BLaER1 treated with 17β-estradiol and CSF1 and Interleukin-3, amounts not matched to agents 10 nM and 100 nM (cell line): ENCODE results near the gene RPS6KC1.
A peak's percentile ranks its signal among the peaks of the same experiment; 100 is the strongest.

Experiments
- H3K27ac ChIP-seq, 11 experiments: shearing (Covaris generic); formaldehyde crosslinking; 2 replicates each; pipeline ENCODE4 v1.8.1; 2022
- H3K27me3 ChIP-seq, 11 experiments: shearing (Covaris generic); formaldehyde crosslinking; 2 replicates each; pipeline ENCODE4 v1.8.1; 2022
- H3K36me3 ChIP-seq, 11 experiments: shearing (Covaris generic); formaldehyde crosslinking; 2 replicates each; pipeline ENCODE4 v1.8.1; 2022
- H3K4me1 ChIP-seq, 10 experiments: shearing (Covaris generic); formaldehyde crosslinking; 2 replicates each; pipeline ENCODE4 v1.8.1; 2022
- H3K4me2 ChIP-seq, 11 experiments: shearing (Covaris generic); formaldehyde crosslinking; 2 replicates each; pipeline ENCODE4 v1.8.1; 2022
- H3K4me3 ChIP-seq, 10 experiments: shearing (Covaris generic); formaldehyde crosslinking; 2 replicates each; pipeline ENCODE4 v1.8.1; 2022
- H3K9ac ChIP-seq, 11 experiments: shearing (Covaris generic); formaldehyde crosslinking; 2 replicates each; pipeline ENCODE4 v1.8.1; 2022
- H3K9me3 ChIP-seq, 11 experiments: shearing (Covaris generic); formaldehyde crosslinking; replicated peaks in 1 of 11; 2 replicates each; pipeline ENCODE4 v1.8.1; 2022
- H4K20me1 ChIP-seq, 11 experiments: shearing (Covaris generic); formaldehyde crosslinking; 2 replicates each; pipeline ENCODE4 v1.8.1; 2022
- Cebpa-rat ChIP-seq, 11 experiments: shearing (Covaris generic); IDR thresholded peaks; 2 replicates each; pipeline ENCODE4 v1.8.1; 2022

Gene RPS6KC1

DNA sequence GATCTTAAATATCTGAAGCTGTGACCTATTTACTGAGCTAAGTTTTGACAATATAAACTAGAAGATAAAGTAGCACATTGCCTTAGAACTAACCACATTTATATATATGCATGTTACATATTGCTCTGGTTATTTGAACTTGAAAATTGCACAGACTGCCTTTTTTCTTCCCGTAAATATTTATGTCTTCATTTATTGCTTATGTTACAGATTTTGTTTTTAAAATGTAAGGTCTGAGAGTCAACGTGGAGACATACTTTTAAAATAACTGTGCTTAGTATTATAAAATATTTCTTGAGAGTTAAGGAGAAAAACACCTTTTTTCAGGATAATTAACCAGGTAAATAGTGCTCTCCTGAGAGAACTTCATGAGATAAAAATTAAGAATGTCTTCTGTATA lies 3.1 kb downstream of the RPS6KC1 start:
- Histone ChIP-seq H3K4me3 (no peak overlapping the region), H3K36me3 (peaks cover 0 to 9% (median 0%) of the 10 kb centered on the region in 11 experiments; a peak in 4 of 22 replicates), H4K20me1 (peaks cover 0 to 69% (median 16%) of the 10 kb centered on the region in 11 experiments; a peak in 8 of 22 replicates), H3K9me3 (peaks cover 6 to 31% (median 23%) of the 10 kb centered on the region in 11 experiments; a peak in 20 of 22 replicates), H3K4me2 (peak overlapping the region in 2 of 11 experiments; percentile 86 to 87; a peak in 3 of 22 replicates), H3K9ac (no peak overlapping the region), H3K27me3 (no peaks in the 10 kb centered on the region), H3K4me1 (peaks cover 6 to 52% (median 17%) of the 10 kb centered on the region in 10 experiments; a peak in 19 of 20 replicates), H3K27ac (no peak overlapping the region)
- no peak for TF ChIP-seq Cebpa-rat (IDR thresholded peaks at IDR 0.05)

DNA sequence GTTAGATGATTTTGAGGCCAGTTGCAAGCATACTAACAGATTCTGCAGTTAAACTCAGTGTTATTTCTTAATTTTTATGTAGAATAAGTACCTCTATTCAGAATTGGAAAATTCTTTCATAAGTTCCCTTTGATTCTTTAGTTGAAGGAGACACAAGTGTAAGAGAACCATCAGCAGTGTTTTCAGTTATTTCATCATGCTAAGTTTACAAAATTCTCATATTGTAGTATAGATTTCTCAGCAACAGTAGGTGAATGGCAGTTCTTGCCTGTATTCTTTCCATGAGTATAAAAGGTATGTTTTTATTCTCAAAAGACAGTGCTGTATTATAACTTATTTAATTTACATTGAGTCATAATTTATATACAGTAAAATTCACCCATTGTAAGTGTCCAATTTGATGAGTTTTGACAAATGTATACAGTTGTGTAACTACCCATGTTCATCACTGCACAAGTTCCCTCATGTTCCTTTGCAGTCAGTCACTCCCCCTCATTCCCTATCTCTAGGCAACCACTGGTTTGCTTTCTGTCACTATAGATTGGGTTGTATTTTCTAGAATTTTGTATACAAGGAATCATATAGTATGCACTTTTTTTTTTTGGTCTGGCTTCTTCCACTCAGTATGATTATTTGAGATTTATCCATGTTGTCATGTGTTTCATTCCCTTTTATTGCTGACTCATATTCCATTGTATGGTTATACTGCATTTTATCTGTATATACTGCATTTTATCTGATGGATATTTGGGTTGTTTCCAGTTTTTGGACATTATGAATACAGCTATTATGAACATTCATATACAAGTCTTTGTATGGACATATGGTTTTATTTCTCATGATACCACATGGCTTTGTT lies 3.9 kb downstream of the RPS6KC1 start:
- Histone ChIP-seq H3K36me3 (peaks cover 0 to 17% (median 0%) of the 10 kb centered on the region in 11 experiments; a peak in 4 of 22 replicates), H3K9ac (no peak overlapping the region), H4K20me1 (peaks cover 0 to 69% (median 16%) of the 10 kb centered on the region in 11 experiments; a peak in 8 of 22 replicates), H3K27me3 (no peaks in the 10 kb centered on the region), H3K4me3 (no peak overlapping the region), H3K4me1 (peaks cover 6 to 44% (median 17%) of the 10 kb centered on the region in 10 experiments; a peak in 19 of 20 replicates), H3K27ac (no peak overlapping the region), H3K9me3 (peaks cover 13 to 31% (median 24%) of the 10 kb centered on the region in 11 experiments; a peak in 20 of 22 replicates), H3K4me2 (peak overlapping the region in 2 of 11 experiments; percentile 7 to 25; a peak in 2 of 22 replicates)
- TF ChIP-seq Cebpa-rat (IDR thresholded peaks at IDR 0.05), result no peak

DNA sequence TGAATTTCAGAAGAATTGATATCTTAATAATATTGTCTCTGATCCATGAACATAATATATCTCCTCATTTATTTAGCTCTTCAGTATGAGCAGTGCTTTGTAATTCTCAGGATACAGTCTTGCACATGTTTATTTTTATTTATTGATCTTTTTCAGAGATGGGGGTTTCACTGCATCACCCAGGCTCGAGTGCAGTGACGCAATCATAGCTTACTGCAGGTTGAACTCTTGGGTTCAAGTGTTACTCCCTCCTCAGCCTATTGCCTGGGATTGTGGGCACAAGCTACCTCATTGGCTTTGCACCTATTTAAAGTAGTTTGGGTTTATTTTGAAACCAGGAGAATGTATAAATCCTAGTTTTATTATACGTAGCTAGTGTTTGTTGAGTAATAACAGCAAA lies 4.7 kb downstream of the RPS6KC1 start:
- Histone ChIP-seq H3K4me3 (no peak overlapping the region), H3K36me3 (peaks cover 0 to 17% (median 0%) of the 10 kb centered on the region in 11 experiments; a peak in 4 of 22 replicates), H3K27ac (no peak overlapping the region), H3K4me1 (peaks cover 6 to 43% (median 16%) of the 10 kb centered on the region in 10 experiments; a peak in 19 of 20 replicates), H3K9ac (no peak overlapping the region), H3K4me2 (peak overlapping the region in 4 of 11 experiments; percentile 9 to 36 (median 30); a peak in 4 of 22 replicates), H4K20me1 (peaks cover 0 to 72% (median 16%) of the 10 kb centered on the region in 11 experiments; a peak in 8 of 22 replicates), H3K27me3 (no peaks in the 10 kb centered on the region), H3K9me3 (peaks cover 13 to 23% (median 16%) of the 10 kb centered on the region in 11 experiments; a peak in 20 of 22 replicates)
- TF ChIP-seq Cebpa-rat (IDR thresholded peaks at IDR 0.05), result peak in 5 of 11 experiments; percentile 15 to 47 (median 23); a peak in 4 of 22 replicates

DNA sequence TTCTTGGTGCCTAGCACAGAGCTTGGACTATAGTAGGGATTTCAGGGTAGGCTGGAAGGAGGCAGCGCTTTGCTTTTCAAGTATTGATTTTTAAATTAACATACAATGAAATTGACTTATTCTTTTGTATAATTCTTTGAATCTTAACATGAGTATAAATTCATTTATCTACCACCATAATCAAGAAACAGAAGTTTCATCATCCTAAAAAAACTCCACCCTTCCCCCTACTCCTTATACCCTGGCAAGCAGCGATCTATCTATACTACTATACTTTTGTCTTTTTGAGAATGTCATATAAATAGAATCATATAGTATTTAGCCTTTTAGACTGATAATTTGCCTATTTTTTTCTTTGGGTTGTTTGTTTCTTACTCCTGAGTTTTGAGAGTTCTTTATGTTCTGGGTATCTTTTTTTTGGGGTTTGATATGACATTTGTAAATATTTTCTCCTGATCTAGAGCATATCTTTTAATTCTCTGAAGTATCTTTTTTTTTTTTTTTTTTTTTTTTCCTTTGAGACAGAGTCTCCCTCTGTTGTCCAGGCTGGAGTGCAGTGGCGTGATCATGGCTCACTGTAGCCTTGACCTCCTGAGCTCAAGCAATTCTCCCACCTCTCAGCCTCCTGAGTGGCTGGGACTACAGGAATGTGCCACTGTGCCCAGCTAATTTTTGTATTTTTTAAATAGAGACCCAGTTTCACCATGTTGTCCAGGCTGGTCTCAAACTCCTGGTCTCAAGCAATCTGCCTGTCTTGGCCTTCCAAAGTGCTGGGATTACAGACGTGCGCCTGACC lies 6.4 kb downstream of the RPS6KC1 start:
- H3K27me3 ChIP-seq, result no peaks in the 10 kb centered on the region
- peaks cover 10 to 21% (median 15%) of the 10 kb centered on the region in 11 experiments; a peak in 17 of 22 replicates for H3K9me3 ChIP-seq
- no peak overlapping the region for H3K4me3 ChIP-seq
- TF ChIP-seq Cebpa-rat (IDR thresholded peaks at IDR 0.05), result no peak
- no peak overlapping the region for H3K9ac ChIP-seq
- H3K36me3 ChIP-seq, result peaks cover 0 to 20% (median 0%) of the 10 kb centered on the region in 11 experiments; a peak in 4 of 22 replicates
- H4K20me1 ChIP-seq, result peaks cover 0 to 79% (median 18%) of the 10 kb centered on the region in 11 experiments; a peak in 9 of 22 replicates
- H3K4me1 ChIP-seq, result peaks cover 0 to 36% (median 7%) of the 10 kb centered on the region in 10 experiments; a peak in 14 of 20 replicates
- no peak overlapping the region for H3K4me2 ChIP-seq
- no peak overlapping the region for H3K27ac ChIP-seq

DNA sequence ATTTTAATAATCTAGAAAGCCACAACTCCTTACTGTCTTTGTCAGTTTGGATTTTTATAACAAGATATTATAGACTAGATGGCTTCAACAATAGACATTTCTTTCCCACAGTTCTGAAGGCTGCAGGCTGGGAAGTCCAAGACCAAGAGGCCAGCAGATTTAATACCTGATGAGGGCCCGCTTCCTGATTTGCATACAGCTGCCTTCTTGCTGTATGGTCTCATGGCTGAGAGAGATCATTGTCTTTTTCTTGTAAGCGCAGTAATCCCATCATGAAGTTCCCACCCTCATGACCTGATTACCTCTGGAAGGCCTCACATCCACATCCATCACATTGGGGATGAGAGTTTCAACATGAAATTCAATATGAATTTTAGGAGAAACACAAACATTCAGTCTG lies 9.8 kb downstream of the RPS6KC1 start:
- no peak for TF ChIP-seq Cebpa-rat (IDR thresholded peaks at IDR 0.05)
- Histone ChIP-seq H3K9me3 (peaks cover 10 to 21% (median 15%) of the 10 kb centered on the region in 11 experiments; a peak in 17 of 22 replicates), H3K4me1 (peaks cover 0 to 8% (median 0%) of the 10 kb centered on the region in 10 experiments; a peak in 5 of 20 replicates), H4K20me1 (peaks cover 0 to 71% (median 13%) of the 10 kb centered on the region in 11 experiments; a peak in 10 of 22 replicates), H3K9ac (no peak overlapping the region), H3K4me3 (no peak overlapping the region), H3K27ac (no peak overlapping the region), H3K4me2 (no peak overlapping the region), H3K27me3 (no peaks in the 10 kb centered on the region), H3K36me3 (peaks cover 0 to 18% (median 0%) of the 10 kb centered on the region in 11 experiments; a peak in 4 of 22 replicates)

DNA sequence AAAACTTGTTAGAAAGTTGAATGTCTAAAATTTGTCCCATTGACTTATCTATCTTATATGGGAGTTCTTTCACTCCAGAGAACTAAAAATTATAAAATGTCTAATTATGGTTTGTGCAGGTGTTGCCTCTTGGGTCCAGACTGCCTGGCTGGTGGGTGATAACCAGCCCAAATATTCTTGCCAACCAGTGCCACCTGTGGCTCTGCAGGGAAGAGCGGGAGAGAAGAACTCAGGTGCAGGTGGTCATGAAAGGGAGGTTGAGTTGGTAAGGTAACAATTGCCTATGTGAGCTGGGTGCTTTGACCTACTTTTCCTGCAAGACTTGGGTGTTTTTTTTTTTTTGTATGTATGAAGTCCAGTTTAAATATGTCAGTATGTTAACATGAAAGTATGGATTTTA lies 10.2 kb downstream of the RPS6KC1 start:
- no peak overlapping the region for H3K27ac ChIP-seq
- H3K4me1 ChIP-seq, result peaks cover 0 to 8% (median 0%) of the 10 kb centered on the region in 10 experiments; a peak in 2 of 20 replicates
- H3K36me3 ChIP-seq, result peaks cover 0 to 18% (median 0%) of the 10 kb centered on the region in 11 experiments; a peak in 4 of 22 replicates
- no peaks in the 10 kb centered on the region for H3K27me3 ChIP-seq
- no peak overlapping the region for H3K4me2 ChIP-seq
- no peak for TF ChIP-seq Cebpa-rat (IDR thresholded peaks at IDR 0.05)
- peaks cover 10 to 21% (median 15%) of the 10 kb centered on the region in 11 experiments; a peak in 17 of 22 replicates for H3K9me3 ChIP-seq
- H3K4me3 ChIP-seq, result no peak overlapping the region
- no peak overlapping the region for H3K9ac ChIP-seq
- peaks cover 0 to 71% (median 8%) of the 10 kb centered on the region in 11 experiments; a peak in 10 of 22 replicates for H4K20me1 ChIP-seq

DNA sequence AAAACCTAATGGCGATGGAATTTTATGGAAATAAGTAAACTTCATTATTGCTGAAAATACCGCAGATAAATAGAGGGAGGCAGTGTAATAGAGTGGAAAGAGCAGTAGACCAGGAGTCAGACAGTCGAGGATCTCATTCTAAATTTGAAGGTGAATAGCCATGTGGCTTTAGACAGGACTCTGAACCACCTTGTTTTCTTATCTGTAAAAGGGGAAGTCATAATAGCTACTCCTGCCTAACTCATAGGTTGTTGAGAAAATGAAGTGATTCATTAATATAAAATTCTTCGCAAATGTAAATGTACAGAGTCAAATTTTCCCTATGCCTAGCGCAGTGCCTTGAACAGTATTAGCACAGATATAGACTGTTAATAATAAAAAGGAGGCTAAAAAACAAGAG lies 14.8 kb downstream of the RPS6KC1 start:
- Histone ChIP-seq H3K27me3 (no peaks in the 10 kb centered on the region), H3K4me1 (peaks cover 0 to 21% (median 0%) of the 10 kb centered on the region in 10 experiments; a peak in 4 of 20 replicates), H3K9ac (no peak overlapping the region), H3K4me3 (no peak overlapping the region), H4K20me1 (peaks cover 0 to 85% (median 5%) of the 10 kb centered on the region in 11 experiments; a peak in 9 of 22 replicates), H3K36me3 (peaks cover 0 to 23% (median 0%) of the 10 kb centered on the region in 11 experiments; a peak in 2 of 22 replicates), H3K4me2 (no peak overlapping the region), H3K27ac (no peak overlapping the region), H3K9me3 (no peaks in the 10 kb centered on the region)
- no peak for TF ChIP-seq Cebpa-rat (IDR thresholded peaks at IDR 0.05)

DNA sequence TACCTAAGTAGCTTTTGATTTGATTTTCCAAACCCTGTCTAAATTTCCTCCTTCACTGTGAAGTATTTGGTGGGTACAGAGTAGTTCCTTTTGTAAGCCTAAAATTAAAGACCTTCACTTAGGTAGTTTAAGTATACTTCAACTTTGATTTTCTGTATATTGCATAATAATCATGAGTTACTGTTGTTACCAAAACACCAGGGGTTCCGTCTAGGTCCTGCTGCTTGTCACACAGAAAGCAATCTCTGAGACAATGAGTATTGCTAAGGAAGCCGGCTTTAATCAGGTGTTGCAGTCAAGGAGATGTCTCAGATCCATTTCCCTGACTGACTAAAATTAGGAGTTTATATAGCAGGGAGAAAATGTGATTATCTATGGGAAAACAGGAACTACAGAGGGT lies 15.3 kb downstream of the RPS6KC1 start:
- no peak overlapping the region for H3K4me3 ChIP-seq
- no peak overlapping the region for H3K27ac ChIP-seq
- peaks cover 0 to 25% (median 2%) of the 10 kb centered on the region in 10 experiments; a peak in 5 of 20 replicates for H3K4me1 ChIP-seq
- H3K36me3 ChIP-seq, result peaks cover 0 to 20% (median 0%) of the 10 kb centered on the region in 11 experiments; a peak in 2 of 22 replicates
- no peaks in the 10 kb centered on the region for H3K27me3 ChIP-seq
- no peaks in the 10 kb centered on the region for H3K9me3 ChIP-seq
- H3K4me2 ChIP-seq, result no peak overlapping the region
- H4K20me1 ChIP-seq, result peaks cover 0 to 79% (median 5%) of the 10 kb centered on the region in 11 experiments; a peak in 10 of 22 replicates
- H3K9ac ChIP-seq, result no peak overlapping the region
- peak in 2 of 11 experiments; percentile 20 to 57; a peak in 3 of 22 replicates for TF ChIP-seq Cebpa-rat (IDR thresholded peaks at IDR 0.05)
